ENCODE measurements around the gene TMEM69.
"Not testable (repeated sequence)": the region's sequence is repeated elsewhere in the genome, so short reads cannot be mapped to it uniquely, and the experiment has no call there.

Gene TMEM69

GRCh38 chr1:45694823-45695222, 6.8 kb downstream of the TMEM69 start:
- Histone ChIP-seq H3K27me3 (ENCODE audit: control insufficient read depth in 1 of 2, insufficient read depth in 2 of 2, low read length in 2 of 2) (no peaks in the 10 kb centered on the region), H3K4me1 (ENCODE audit: control insufficient read depth, insufficient read depth, low read length) (peaks cover 3% of the 10 kb centered on the region), H3K9me3 (ENCODE audit: control insufficient read depth in 2 of 2, low read length in 2 of 2) (no peaks in the 10 kb centered on the region), H3K27ac (ENCODE audit: low read length) (no peak overlapping the region), H3K36me3 (ENCODE audit: control insufficient read depth in 2 of 2, insufficient read depth in 2 of 2, low read length in 2 of 2) (peaks cover 22 to 23% of the 10 kb centered on the region in 2 donors), H3K4me3 (ENCODE audit: low read length in 2 of 2) (no peak overlapping the region), H3K9ac (ENCODE audit: low read length in 2 of 2) (no peak overlapping the region)

DNA sequence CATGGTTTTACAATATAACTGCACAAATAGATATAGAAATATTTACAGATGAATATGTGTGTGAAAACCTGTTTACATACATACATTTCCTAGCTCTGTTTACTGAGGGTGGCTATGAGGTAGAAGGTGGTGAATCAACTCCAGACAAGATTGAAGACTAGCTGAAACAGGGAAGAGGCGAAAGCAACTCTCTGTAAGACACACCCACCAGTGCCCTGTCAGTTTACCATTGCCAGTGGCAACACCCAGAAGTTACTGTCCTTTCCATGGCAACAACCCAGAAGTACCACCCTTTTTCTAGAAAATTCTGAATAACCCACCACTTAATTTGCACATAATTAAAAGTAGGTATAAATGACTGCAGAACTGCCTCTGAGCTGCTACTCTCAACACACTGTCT, 16.7 kb downstream of the TMEM69 start:
- Histone ChIP-seq H3K4me1 (ENCODE audit: control insufficient read depth, insufficient read depth, low read length) (no peaks in the 10 kb centered on the region), H3K27ac (ENCODE audit: low read length) (no peak overlapping the region), H3K4me3 (ENCODE audit: low read length in 2 of 2) (no peak overlapping the region), H3K36me3 (ENCODE audit: control insufficient read depth in 2 of 2, insufficient read depth in 2 of 2, low read length in 2 of 2) (peaks cover 0 to 5% of the 10 kb centered on the region in 2 donors), H3K9ac (ENCODE audit: low read length in 2 of 2) (no peak overlapping the region), H3K27me3 (ENCODE audit: control insufficient read depth in 1 of 2, insufficient read depth in 2 of 2, low read length in 2 of 2) (no peaks in the 10 kb centered on the region), H3K9me3 (ENCODE audit: control insufficient read depth in 2 of 2, low read length in 2 of 2) (no peaks in the 10 kb centered on the region)

DNA sequence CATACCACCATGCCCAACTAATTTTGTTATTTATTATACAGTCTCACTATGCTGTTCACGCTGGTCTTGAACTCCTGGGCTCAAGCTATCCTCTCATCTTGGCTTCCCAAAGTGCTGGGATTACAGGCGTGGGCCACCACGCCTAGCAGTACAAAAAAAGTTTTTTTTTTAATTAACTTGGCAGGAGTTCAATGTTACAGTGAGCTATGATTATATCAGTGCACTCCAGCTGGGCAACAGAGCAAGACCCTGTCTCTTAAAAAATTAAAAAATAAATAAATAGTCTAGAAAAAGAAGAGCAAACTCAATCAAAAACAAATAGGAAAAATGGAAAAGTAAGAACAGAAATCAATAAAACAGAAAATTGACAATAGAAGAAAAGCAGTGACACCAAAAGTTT, 25.7 kb downstream of the TMEM69 start:
- Histone ChIP-seq H3K9ac (ENCODE audit: low read length in 2 of 2) (no peak overlapping the region), H3K4me3 (ENCODE audit: low read length in 2 of 2) (no peak overlapping the region), H3K9me3 (ENCODE audit: control insufficient read depth in 2 of 2, low read length in 2 of 2) (no peaks in the 10 kb centered on the region), H3K4me1 (ENCODE audit: control insufficient read depth, insufficient read depth, low read length) (no peaks in the 10 kb centered on the region), H3K27me3 (ENCODE audit: control insufficient read depth in 1 of 2, insufficient read depth in 2 of 2, low read length in 2 of 2) (no peaks in the 10 kb centered on the region), H3K36me3 (ENCODE audit: control insufficient read depth in 2 of 2, insufficient read depth in 2 of 2, low read length in 2 of 2) (peaks cover 4 to 13% of the 10 kb centered on the region in 2 donors), H3K27ac (ENCODE audit: low read length) (no peak overlapping the region)

DNA sequence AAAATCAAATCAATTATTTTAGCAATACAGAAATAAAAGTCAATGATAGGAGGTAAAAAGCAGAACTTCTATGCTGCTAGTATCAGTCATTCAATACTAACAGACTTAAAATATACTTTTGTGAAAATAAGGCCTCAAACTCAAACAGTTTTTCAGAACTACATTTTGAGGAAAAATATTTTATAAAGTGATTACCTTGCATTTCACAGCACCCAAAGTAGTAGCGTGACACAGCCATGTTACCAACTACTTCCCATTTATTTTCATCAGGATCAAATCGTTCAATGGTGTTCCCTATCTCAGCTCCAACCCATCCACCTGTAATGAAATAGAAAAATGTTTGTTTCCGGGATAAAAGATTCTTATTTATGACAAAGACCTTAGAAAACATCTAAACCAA, 28.7 kb downstream of the TMEM69 start:
- Histone ChIP-seq H3K4me1 (ENCODE audit: control insufficient read depth, insufficient read depth, low read length) (no peaks in the 10 kb centered on the region), H3K27me3 (ENCODE audit: control insufficient read depth in 1 of 2, insufficient read depth in 2 of 2, low read length in 2 of 2) (no peaks in the 10 kb centered on the region), H3K9ac (ENCODE audit: low read length in 2 of 2) (no peak overlapping the region), H3K27ac (ENCODE audit: low read length) (no peak overlapping the region), H3K36me3 (ENCODE audit: control insufficient read depth in 2 of 2, insufficient read depth in 2 of 2, low read length in 2 of 2) (peaks cover 4 to 9% of the 10 kb centered on the region in 2 donors), H3K4me3 (ENCODE audit: low read length in 2 of 2) (no peak overlapping the region), H3K9me3 (ENCODE audit: control insufficient read depth in 2 of 2, low read length in 2 of 2) (no peaks in the 10 kb centered on the region)

- not testable (repeated sequence) for H3K4me1 ChIP-seq (ENCODE audit: control insufficient read depth, insufficient read depth, low read length); H3K4me3 ChIP-seq (ENCODE audit: low read length in 2 of 2); H3K36me3 ChIP-seq (ENCODE audit: control insufficient read depth in 2 of 2, insufficient read depth in 2 of 2, low read length in 2 of 2); H3K27me3 ChIP-seq (ENCODE audit: control insufficient read depth in 1 of 2, insufficient read depth in 2 of 2, low read length in 2 of 2); H3K9ac ChIP-seq (ENCODE audit: low read length in 2 of 2); H3K27ac ChIP-seq (ENCODE audit: low read length); H3K9me3 ChIP-seq (ENCODE audit: control insufficient read depth in 2 of 2, low read length in 2 of 2)
These were observed 29.4 kb downstream of the TMEM69 start for GRCh38 chr1:45717386-45717785.

DNA sequence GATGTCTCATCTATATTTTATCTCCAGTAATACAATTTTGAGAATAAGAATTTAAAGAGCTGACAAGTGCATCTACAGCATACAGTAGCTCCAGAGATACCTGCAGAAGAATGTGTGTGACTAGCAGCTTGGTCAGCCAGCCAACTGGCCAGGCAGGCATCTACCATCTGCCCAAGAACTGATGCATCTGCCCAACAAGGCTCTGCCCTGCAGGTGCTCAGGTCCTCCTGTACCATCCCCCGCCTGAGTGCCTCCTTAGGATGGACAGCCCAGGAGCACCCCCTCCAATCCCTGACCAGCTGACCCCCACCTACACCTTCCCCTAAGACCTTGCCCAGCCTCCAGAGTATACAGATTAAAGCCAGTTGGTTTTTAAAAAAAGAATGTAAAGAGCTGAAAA, 30.3 kb downstream of the TMEM69 start:
- Histone ChIP-seq H3K27me3 (ENCODE audit: control insufficient read depth in 1 of 2, insufficient read depth in 2 of 2, low read length in 2 of 2) (no peaks in the 10 kb centered on the region), H3K27ac (ENCODE audit: low read length) (no peak overlapping the region), H3K9ac (ENCODE audit: low read length in 2 of 2) (no peak overlapping the region), H3K36me3 (ENCODE audit: control insufficient read depth in 2 of 2, insufficient read depth in 2 of 2, low read length in 2 of 2) (peaks cover 4 to 5% of the 10 kb centered on the region in 2 donors), H3K4me1 (ENCODE audit: control insufficient read depth, insufficient read depth, low read length) (no peaks in the 10 kb centered on the region), H3K4me3 (ENCODE audit: low read length in 2 of 2) (no peak overlapping the region), H3K9me3 (ENCODE audit: control insufficient read depth in 2 of 2, low read length in 2 of 2) (no peaks in the 10 kb centered on the region)

GRCh38 chr1:45721207-45721606, 33.2 kb downstream of the TMEM69 start:
- H3K27ac ChIP-seq (ENCODE audit: low read length): no peak overlapping the region
- no peaks in the 10 kb centered on the region for H3K27me3 ChIP-seq (ENCODE audit: control insufficient read depth in 1 of 2, insufficient read depth in 2 of 2, low read length in 2 of 2)
- H3K36me3 ChIP-seq (ENCODE audit: control insufficient read depth in 2 of 2, insufficient read depth in 2 of 2, low read length in 2 of 2): peaks cover 0 to 2% of the 10 kb centered on the region in 2 donors
- no peak overlapping the region for H3K4me3 ChIP-seq (ENCODE audit: low read length in 2 of 2)
- no peaks in the 10 kb centered on the region for H3K9me3 ChIP-seq (ENCODE audit: control insufficient read depth in 2 of 2, low read length in 2 of 2)
- H3K4me1 ChIP-seq (ENCODE audit: control insufficient read depth, insufficient read depth, low read length): no peaks in the 10 kb centered on the region
- no peak overlapping the region for H3K9ac ChIP-seq (ENCODE audit: low read length in 2 of 2)

- Histone ChIP-seq H3K9me3 (ENCODE audit: control insufficient read depth in 2 of 2, low read length in 2 of 2) (no peaks in the 10 kb centered on the region), H3K4me3 (ENCODE audit: low read length in 2 of 2) (no peak overlapping the region), H3K36me3 (ENCODE audit: control insufficient read depth in 2 of 2, insufficient read depth in 2 of 2, low read length in 2 of 2) (peaks cover 2 to 3% of the 10 kb centered on the region in 2 donors), H3K9ac (ENCODE audit: low read length in 2 of 2) (no peak overlapping the region), H3K4me1 (ENCODE audit: control insufficient read depth, insufficient read depth, low read length) (no peaks in the 10 kb centered on the region), H3K27ac (ENCODE audit: low read length) (no peak overlapping the region), H3K27me3 (ENCODE audit: control insufficient read depth in 1 of 2, insufficient read depth in 2 of 2, low read length in 2 of 2) (no peaks in the 10 kb centered on the region)
These were observed 34.8 kb downstream of the TMEM69 start for GRCh38 chr1:45722809-45723208.

DNA sequence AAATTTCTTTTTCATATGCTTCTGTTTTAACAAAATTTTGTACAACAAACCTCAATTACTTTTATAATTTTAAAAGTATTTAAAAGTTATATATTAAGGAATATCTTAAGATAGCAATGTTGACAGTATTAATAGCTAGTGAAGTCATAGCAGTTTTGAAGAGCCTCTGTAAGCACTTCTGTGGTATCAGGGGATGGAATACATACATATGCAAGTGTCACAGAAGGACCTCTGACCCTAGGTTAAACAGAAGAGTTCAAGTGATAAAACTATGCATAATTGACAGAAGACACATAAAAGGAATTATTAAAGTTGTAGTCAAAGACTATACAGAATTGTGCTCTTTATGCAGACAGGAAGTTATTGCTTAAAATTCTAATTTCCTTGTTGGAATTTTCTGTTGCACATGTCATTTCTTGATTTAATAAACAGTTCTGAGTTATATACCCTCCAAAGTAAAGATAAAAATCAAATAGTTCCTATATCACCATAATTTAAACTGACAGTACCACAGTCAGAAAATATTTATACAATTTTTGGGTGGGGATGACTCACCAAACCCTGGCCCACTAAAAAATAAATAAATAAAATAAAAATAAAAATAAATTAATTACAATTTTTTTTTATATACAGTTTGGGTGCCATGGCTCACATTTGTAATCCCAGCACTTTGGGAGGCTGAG, 35.4 kb downstream of the TMEM69 start:
- Histone ChIP-seq H3K9me3 (ENCODE audit: control insufficient read depth in 2 of 2, low read length in 2 of 2) (no peaks in the 10 kb centered on the region), H3K27ac (ENCODE audit: low read length) (no peak overlapping the region), H3K4me3 (ENCODE audit: low read length in 2 of 2) (no peak overlapping the region), H3K4me1 (ENCODE audit: control insufficient read depth, insufficient read depth, low read length) (no peaks in the 10 kb centered on the region), H3K36me3 (ENCODE audit: control insufficient read depth in 2 of 2, insufficient read depth in 2 of 2, low read length in 2 of 2) (peaks cover under 1 to 3% of the 10 kb centered on the region in 2 donors), H3K9ac (ENCODE audit: low read length in 2 of 2) (no peak overlapping the region), H3K27me3 (ENCODE audit: control insufficient read depth in 1 of 2, insufficient read depth in 2 of 2, low read length in 2 of 2) (no peaks in the 10 kb centered on the region)

DNA sequence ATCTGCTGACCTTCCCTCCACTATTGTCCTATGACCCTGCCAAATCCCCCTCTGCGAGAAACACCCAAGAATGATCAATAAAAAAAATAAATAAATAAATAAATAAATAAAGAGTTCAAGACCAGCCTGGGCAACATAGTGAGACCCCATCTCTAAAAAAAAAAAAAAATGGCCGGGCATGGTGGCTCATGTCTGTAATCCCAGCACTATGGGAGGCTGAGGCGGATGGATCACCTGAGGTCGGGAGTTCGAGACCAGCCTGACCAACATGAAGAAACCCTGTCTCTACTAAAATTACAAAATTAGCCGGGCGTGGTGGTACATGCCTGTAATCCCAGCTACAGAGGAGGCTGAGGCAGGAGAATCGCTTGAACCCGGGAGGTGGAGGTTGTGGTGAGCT, 38.0 kb downstream of the TMEM69 start:
- not testable (repeated sequence) for H3K27ac ChIP-seq (ENCODE audit: low read length); H3K9ac ChIP-seq (ENCODE audit: low read length in 2 of 2); H3K36me3 ChIP-seq (ENCODE audit: control insufficient read depth in 2 of 2, insufficient read depth in 2 of 2, low read length in 2 of 2); H3K9me3 ChIP-seq (ENCODE audit: control insufficient read depth in 2 of 2, low read length in 2 of 2); H3K4me3 ChIP-seq (ENCODE audit: low read length in 2 of 2); H3K27me3 ChIP-seq (ENCODE audit: control insufficient read depth in 1 of 2, insufficient read depth in 2 of 2, low read length in 2 of 2); H3K4me1 ChIP-seq (ENCODE audit: control insufficient read depth, insufficient read depth, low read length)

- H3K27me3 ChIP-seq (ENCODE audit: control insufficient read depth in 1 of 2, insufficient read depth in 2 of 2, low read length in 2 of 2): no peaks in the 10 kb centered on the region
- H3K4me3 ChIP-seq (ENCODE audit: low read length in 2 of 2): no peak overlapping the region
- H3K36me3 ChIP-seq (ENCODE audit: control insufficient read depth in 2 of 2, insufficient read depth in 2 of 2, low read length in 2 of 2): peaks cover 2 to 3% of the 10 kb centered on the region in 2 donors
- H3K4me1 ChIP-seq (ENCODE audit: control insufficient read depth, insufficient read depth, low read length): no peaks in the 10 kb centered on the region
- no peak overlapping the region for H3K27ac ChIP-seq (ENCODE audit: low read length)
- H3K9me3 ChIP-seq (ENCODE audit: control insufficient read depth in 2 of 2, low read length in 2 of 2): no peaks in the 10 kb centered on the region
- H3K9ac ChIP-seq (ENCODE audit: low read length in 2 of 2): no peak overlapping the region
These were observed 42.2 kb downstream of the TMEM69 start for GRCh38 chr1:45730075-45730779.
